GM21381 (cell line): ENCODE measurements around the gene GNAO1.

ENCODE experiments used
- ATAC-seq: cut with Tn5 transposase; IDR thresholded peaks from one replicate; pipeline ENCODE4 v1.9.1; 2021; ENCODE audit warnings: mild to moderate bottlenecking, moderate library complexity; ENCODE audit not compliant: unreplicated experiment

GNAO1 gene

DNA sequence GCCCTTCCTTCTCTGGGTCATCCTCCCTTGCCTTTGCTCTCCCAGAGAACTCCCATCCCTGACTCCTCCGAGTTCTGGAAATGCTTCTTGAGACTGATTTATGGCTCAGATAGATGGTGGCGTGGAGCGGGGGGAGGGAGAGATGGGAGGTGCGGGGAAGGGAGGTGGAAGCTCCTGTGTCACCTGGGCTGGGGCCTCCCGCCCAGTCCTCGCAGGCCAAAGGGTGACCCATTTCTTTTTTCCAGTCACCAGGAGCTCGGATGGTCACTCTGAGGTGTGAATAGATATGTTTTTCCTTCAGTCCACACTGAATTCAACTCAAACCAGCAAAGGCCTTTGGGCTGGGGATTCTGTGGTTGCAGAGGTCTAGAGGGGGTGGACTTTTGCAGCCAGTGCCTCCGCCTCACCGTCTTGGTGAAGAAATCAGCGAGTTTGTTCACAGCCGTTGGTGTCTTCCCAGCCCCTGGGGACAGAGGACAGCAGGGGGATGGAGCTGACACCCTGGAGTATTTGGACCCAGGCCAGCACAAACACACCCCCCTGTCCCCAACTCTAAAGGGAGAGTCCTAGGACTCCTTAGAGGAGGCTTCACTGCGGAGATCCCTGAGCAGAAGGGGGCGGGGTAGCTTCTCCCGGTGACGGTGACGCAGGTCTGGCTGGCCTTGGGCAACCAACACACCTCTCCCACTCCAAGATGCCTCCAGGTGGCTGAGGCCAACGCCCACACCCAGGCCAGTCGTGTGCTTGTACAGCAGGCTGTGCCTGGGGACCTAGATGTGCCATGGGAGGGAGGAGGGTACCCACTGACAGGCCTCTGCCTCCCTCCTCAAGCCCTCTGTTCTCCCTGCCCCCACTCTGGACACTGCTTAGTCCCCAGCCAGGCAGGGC, 153.5 kb downstream of the GNAO1 start:
- no peak for ATAC-seq

DNA sequence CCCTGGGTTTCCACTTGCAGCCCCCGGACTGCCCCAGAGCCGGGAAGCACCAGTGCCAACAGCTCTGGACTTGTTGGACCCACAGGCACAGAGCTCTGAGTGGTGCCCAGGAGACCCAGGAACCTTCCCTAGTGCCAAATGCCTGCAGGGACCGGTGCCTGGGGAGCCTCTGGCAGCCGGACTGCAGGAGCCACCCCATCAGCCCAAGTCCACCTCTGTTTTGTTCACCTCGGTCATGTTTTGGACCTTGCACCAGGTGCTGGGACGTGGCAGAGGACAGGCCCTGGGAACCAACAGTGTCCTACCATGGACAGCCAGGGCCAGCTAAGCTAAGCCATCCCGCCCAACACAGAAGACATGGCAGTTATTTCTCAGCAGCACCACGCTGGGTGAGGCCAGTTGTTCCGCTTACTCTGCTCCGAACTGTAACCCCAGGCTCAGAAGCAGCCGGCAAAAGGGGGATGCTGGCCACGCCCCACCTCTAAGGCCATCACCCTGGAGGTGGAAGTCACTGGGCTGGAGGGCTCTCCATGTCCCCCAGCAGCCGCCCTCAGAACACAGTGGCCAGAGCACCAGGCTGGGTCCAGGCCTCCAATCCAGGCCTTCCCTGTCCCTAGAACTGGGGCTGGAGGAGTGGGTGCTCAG, 154.2 kb downstream of the GNAO1 start:
- ATAC-seq = no peak

DNA sequence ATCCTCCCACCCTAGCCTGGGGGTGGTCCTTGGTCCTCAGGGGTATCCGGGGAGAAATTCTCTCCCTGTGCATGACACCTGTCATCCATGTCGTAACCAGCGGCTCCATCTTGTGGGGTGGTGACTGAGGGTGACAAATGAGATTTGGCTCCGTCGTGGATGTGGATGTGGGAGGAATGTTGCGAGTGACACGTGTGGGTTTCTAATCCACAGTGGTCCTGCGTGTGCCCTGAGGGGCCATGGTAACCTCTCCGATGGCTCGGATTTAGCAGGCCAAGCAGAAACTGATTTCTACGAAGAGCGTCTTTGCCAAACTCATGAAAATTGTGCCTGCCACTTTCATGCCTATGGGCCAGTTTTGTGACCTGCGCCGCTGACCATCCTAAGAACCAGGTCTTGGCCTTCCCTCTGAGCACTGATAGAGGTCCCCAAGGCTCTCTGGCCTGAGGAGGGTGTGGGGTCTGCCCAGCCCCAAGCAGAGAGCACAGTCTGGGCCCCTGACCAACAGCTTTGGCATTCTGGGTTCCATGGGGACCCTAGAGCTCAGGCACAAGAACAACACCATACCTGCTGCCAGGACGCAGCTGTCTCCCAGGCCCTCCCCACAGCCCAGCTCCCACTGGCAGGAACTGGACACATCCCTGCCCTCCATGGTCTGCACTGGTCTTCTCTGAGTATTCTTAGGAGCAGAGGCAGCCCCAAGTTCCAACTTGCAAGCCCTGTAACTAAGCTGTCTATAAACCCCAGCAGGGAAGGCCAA, 155.0 kb downstream of the GNAO1 start:
- no peak for ATAC-seq

DNA sequence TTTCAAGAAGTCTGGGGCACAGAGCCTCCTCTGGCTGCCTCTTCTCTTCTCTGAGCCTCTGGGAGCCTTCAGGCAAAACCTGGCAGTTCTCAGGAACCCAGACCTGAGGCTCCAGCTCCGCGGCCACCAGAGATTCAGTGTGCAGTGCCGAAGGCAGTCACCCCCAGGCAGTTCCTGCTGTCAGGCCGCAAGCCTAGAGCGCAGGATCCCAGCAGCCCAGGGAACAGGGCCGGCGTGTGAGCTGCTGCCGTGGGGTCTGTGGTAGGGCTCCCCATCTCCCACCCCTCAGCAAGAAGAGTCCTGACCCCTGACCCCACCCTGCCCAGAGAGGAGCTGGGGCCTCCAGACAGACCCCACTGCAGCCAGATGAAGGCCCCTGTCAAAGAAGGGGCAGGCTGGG, 155.9 kb downstream of the GNAO1 start:
- no peak for ATAC-seq

DNA sequence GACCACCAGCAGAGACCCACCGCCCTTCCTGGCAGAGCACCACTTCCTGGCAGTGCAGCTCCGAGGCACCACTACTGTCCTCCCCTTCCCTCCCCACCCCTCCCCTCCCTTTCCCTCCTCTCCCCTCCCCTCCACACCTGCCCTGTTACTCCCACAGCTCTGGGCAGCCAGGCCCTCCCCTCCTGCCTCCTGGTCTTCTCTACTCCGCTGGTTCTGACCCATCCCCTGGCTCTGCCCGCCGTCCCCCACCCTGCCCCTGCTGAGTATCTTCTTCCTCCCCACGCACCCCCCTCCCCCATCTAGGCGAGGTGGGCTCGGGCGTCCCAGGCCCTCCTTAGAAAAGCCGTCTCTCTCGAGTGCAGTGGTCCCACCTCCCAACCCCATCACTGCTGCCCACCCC, 156.4 kb downstream of the GNAO1 start:
- no peak for ATAC-seq

DNA sequence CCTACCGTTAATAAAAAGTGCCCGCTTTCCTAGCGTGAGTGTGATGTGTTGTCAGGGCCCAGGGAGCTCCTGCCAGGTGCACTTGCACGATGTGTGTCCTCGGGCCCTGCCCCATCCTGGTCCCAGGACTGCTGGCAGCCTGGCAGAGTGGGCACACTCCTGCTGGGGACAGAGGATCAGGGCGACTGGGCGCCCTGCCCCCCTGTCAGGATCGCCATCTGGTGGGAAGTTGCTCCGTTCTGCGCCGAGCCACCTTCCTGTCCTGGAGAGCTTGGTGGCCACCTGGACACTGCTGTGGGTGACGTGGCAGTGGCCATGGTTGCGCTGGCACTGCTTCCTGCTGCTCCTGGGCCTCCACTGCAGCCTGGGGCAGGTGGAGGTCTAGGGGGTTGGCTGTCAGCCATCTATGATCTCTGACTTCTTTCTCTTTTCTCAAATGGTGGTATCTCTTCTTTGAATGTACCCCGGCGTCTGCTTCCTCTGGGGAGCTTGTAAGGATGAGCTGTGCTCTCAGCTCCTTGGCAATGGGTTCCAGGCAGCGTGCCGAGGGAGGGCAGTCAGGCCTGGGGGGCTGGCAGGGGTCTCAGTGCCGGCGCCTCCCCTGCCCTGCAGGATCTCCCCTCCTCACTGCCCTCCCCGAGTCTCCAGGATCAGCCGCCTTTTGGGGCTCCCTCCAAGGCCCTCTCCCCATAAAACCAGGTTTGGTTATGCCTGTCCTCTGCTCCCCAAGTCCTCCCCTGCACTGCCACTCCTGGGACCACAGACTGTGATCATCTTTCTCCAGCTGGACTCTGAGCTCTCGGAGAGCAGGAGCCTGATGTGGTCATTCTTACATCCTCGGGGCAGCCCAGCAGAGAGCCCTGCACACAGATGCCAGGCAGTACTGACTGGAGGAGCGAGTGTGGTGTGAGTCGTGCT, 157.1 kb downstream of the GNAO1 start:
- ATAC-seq = no peak

DNA sequence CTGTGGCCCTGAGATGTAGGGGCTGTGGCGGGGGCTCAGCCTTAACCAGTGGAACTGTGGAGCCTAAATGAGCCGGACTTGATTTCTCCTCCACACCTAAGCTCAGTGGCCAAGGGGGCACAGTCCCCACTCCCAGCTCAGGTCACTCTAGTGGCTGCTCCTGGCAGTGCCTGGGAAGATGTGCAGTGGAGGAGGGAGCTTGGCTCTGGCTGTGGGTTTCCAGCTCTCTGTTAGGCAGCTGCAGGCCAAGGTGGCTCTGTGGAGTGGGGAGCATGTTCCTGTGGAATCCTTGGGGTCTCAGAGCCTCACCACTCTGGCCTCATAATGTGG, 157.8 kb downstream of the GNAO1 start:
- ATAC-seq = no peak

DNA sequence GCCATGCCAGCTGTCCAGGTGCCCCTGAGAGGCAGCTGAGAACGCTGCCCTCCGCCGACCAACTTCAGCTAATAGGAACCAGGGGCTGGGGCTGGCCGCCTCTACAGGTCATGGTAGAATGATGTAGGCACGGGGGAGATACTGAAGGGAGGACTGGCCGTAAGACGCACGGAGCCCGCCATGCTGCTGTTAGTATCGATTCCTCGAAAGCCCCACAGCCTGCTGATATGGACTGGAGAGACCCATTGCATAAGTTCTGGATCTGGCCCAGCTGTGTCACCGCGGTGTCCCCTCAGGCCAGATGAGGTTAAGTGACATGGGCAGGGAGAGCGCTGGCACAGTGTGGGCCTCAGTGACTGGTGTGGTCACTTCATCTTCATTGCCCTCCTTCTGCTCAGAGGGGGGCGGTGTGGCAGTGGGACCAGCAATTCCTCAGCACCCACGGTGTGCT, 158.4 kb downstream of the GNAO1 start:
- no peak for ATAC-seq

DNA sequence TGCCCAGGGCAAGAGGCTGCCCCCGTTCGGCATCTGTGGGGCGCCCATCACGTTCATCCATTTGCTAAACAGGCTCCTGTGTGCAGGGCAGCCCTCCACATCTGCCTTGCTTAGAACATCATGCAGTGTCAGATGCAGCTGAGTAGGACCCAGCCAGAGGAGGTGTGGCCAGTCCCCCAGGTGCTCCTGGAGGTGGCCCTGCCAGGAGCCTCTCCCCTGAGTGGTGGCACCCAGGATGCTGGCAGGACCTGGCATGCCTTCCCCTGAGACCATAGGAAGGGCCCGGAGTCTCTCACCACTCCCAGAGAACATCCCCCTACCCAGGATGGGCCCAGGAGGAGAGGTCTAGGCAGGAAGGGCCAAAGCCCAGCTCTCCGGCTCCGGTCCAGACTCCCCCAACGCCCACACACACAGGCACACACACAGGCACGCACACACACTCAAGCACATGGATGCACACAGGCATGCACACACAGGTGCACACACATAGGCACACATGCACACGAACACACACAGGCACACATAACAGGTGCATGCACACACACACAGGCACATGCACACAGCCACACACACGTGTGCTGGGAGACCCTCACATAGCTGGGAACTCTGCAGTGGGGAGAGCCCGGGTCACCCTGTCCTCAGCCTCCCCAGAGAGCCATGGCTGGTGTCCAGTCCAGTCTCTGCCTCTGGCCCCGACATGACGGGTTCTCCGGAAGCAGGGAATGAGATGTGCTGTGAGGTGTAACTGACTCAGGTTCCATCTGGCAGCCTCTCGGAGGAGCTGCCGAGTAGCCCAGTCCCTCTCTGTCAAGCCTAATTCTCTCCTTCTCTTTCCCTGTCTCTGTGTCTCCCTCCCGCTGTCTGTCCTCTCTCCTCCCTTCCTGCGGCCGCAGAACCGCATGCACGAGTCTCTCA, 159.5 kb downstream of the GNAO1 start:
- no peak for ATAC-seq

DNA sequence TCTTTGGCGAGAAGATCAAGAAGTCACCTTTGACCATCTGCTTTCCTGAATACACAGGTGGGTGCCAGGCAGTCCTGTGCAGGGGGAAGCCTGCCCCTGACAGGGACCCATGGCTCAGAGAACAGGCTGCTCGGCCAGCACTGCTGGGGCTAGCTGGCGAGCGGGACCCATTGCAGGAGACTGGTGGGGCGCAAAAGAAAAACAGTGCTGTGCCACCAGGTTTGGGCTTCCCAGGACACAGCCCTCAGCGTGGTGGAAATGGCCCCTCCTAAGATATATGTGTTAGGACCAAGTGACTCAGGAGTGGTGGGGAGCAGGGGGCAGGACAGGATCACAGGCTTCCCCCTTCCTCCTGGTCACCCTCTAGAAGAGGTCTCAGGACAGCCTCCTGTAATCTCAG, 160.2 kb downstream of the GNAO1 start:
- ATAC-seq = no peak

DNA sequence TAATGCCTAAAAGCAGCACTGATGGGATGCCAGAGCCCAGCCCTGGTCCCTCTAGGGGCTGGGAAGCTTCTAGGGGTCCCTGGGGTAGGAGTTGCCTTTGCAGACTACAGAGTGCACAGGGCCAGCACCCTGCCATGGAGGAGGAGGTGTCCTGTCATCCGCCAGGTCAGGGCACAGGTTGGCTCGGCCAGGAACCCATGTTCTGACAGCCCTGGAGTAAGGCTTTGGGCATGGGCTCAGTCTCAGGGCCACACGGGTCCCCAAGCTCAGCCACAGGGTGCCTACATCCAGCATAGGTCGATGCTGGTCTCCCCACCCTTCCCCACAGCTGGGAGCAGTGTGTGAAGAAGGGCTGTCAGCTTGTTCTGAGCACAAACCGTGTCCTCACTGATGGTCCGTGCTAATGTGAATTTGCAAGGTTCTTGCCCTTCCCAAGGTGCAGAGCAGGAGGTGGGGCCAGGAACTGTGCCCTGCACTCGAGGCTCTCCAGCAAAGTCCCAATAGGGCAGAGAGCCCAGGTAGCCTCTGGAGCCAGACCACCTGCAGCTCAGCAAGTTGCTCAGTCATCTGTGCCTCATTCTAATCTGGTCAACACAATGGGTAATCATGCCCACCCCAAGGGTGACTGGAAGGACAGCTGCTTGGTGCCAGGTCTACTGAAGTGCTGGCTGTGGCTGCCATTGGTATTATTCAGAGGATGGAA, 161.2 kb downstream of the GNAO1 start:
- ATAC-seq = no peak

DNA sequence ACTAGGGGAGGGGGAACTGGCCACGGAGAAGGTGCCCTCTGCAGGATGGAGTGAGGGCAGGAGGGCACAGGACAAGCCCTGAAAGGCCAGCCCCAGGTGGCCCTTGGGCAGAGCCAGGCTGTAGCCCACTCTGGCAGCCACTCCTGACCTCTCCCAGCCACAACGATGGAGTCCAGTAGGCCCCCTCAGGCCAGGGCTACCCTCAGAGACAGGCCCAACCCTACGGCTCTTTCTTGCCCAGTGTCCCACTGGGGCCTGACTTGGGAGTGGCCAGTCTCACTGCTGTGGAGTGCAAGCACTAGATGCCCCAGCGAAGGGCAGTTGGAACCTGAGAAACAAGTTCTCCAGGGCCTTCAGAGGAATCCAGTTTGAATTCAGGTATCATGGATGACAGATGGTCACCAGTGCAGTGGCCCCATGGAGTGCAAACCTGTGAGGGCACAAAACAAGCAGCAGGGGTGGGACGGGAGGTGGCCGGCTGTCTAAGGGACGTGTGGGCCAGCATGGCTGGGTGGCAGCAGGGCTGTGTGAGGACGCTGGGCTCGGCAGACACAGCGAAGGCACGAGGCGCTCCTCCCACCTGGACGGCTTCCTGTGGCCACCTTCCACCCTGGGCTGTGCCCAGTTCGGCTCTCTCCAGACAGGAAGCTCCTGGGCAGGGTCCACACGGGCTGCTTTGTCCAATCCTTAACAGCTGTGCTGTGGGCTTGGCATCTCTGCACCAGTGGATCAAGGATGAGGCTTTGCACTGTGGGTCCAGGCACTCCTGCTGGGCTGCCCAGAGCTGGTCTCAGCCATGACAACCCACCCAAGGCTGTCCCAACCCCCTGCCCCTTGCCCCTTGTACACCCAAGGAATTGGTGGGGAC, 162.0 kb downstream of the GNAO1 start:
- no peak for ATAC-seq

DNA sequence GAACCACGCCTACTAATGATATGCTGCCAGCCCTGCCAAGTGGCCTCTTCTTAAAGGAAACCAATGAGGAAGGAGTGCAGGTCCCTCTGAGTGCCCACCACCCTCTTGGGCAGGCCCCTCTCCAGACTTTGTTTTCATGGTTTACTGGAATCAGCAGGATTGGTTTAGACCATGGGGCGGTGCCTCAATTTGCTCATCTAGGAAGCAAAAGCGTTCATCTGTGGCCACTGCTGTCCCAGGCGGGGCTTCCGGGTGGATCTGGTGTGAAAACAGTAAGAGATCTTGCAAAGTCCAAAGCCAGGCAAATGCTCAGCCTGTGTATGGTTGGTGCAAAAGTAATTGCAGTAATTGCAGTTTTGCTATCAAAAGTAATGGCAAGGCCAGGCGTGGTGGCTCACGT, 162.7 kb downstream of the GNAO1 start:
- no peak for ATAC-seq

DNA sequence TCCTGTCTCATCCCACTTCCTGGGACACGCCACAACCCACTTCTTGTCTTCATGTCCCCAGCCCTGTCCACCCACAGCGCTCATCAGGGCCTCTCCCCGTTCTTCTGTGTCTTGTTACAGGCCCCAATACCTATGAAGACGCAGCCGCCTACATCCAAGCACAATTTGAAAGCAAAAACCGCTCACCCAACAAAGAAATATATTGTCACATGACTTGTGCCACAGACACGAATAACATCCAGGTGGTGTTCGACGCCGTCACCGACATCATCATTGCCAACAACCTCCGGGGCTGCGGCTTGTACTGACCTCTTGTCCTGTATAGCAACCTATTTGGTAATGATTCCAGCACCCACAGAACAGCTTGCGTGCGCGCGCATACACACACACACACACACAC, 163.5 kb downstream of the GNAO1 start:
- ATAC-seq = no peak

DNA sequence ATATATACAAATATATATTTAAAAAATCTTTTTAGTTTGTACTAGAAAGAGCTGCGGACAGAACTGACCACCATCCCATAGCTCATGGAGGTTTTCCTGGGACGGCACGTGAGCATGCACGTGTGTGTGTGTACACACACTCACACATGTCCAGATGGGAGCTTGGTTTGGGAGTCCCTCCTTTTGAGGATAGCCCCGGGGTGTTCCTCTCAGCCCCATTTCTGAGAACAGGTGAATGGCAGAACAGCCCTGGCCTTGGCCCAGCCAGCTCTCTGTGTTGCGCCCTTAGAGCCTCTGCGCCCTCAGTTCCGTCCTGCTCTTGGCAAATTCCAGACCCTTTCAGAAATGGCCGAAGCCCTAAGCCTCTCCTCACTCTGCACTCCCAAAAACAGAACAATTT, 163.9 kb downstream of the GNAO1 start:
- ATAC-seq = no peak

DNA sequence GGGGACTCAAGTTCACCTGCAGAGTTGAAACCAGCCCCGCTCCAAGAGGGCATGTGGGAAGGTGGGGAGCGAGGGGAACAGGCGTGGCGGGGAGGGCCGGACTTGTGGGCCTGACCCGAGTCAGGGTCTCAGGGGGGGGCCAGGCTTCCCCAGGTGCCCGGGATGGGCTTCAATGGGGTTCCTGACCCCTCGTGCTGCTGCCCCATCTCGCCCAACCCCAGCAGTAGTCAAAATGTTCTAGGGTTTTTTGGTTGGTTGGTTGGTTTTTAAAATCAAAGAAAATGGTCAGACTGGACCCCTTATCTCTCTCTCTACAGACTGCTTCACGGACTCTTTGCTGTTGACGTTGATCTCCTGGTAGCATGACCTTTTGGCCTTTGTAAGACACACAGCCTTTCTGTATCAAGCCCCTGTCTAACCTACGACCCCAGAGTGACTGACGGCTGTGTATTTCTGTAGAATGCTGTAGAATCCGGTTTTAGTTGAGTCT, 164.5 kb downstream of the GNAO1 start:
- ATAC-seq = no peak

DNA sequence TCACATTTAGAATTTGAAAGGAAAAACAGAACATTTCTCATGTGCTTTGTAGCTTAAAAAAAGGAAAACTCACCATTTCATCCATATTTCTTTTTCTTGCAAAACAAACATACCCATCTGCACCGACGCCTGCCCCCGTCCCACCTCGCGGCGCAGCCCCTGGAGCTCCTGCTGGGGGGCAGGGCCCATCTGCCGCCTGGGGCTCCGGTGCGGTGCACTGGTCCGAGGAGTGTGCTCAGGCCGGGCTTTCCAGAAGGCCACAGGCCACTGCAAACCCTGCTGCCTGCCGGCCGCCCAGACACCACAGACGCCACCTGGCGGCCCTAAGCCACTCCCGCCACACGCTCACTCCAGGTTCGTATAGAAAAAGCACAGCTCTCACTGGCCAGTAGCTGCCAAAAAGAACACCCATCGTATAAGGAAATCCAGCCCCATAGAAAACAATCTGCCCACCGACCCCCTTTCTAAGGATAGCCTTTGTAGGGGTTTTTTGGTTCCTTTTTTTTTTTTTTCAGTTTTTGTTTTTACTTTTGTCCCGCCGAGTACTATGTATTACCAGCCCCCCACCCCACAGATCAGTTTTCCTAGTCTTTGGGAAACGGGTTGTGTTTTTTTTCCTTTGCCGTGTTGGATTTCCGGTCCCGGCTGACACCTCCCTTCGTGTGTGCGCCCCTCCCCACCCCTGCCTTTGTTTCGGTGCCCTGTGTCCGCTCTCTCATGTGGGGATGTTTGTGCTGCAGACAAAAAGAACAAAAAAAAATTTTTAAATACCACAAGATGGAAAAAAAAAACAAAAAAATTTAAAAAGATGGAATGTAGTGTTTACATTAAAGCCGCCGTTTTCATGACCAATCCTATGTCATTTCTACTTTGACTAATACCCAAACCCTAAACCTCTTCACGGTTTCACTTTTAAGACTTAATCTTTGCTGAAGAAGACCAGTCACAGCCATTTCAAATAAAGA, 165.3 kb downstream of the GNAO1 start:
- peak; percentile 91 for ATAC-seq
